H9 (cell line): Measurements from ENCODE around the gene DIP2C. TPM values are rescaled to one million over a fixed set of nuclear protein-coding genes. Genes with fewer than 3 reads are reported as not detected.

Experiments used
- DNase-seq: peaks from one replicate; pipeline ENCODE4 v3.0.0-alpha.2; 2017
- H2AFZ ChIP-seq: one replicate; pipeline ENCODE4 v1.6.1; 2013; ENCODE audit warnings: mild to moderate bottlenecking, low read length, control low read depth, moderate library complexity
- H2AK5ac ChIP-seq: 2 replicates; pipeline ENCODE4 v1.6.1; 2013; ENCODE audit warnings: low read length, control low read depth, mixed read lengths; ENCODE audit not compliant: insufficient read length
- H2BK120ac ChIP-seq: one replicate; pipeline ENCODE4 v1.6.1; 2013; ENCODE audit warnings: low read depth, mild to moderate bottlenecking, low read length, control low read depth, inconsistent platforms; ENCODE audit not compliant: poor library complexity, severe bottlenecking
- H2BK12ac ChIP-seq: 2 replicates; pipeline ENCODE4 v1.6.1; 2013; ENCODE audit warnings: low read length, control low read depth, mixed read lengths, low read depth; ENCODE audit not compliant: insufficient read length
- H2BK15ac ChIP-seq: 2 replicates; pipeline ENCODE4 v1.6.1; 2013; ENCODE audit warnings: low read depth, low read length, control low read depth
- H2BK20ac ChIP-seq: one replicate; pipeline ENCODE4 v1.6.1; 2013; ENCODE audit warnings: low read depth, mild to moderate bottlenecking, low read length, control low read depth, inconsistent platforms; ENCODE audit not compliant: poor library complexity, severe bottlenecking
- H2BK5ac ChIP-seq: 2 replicates; pipeline ENCODE4 v1.6.1; 2013; ENCODE audit warnings: low read length, control low read depth, mixed read lengths; ENCODE audit not compliant: insufficient read length
- H3K14ac ChIP-seq: 2 replicates; pipeline ENCODE4 v1.6.1; 2013; ENCODE audit warnings: low read length, control low read depth; ENCODE audit not compliant: insufficient read depth
- H3K18ac ChIP-seq: 2 replicates; pipeline ENCODE4 v1.6.1; 2013; ENCODE audit warnings: low read depth, mild to moderate bottlenecking, mixed read lengths, low read length, control low read depth; ENCODE audit not compliant: insufficient read length
- H3K23ac ChIP-seq: 2 replicates; pipeline ENCODE4 v1.6.1; 2013; ENCODE audit warnings: low read length, control low read depth, mixed read lengths, low read depth; ENCODE audit not compliant: insufficient read length
- H3K23me2 ChIP-seq: 2 replicates; pipeline ENCODE4 v1.6.1; 2013; ENCODE audit warnings: low read depth, mild to moderate bottlenecking, mixed read lengths, low read length, control low read depth; ENCODE audit not compliant: insufficient read length, poor library complexity, severe bottlenecking
- H3K27ac ChIP-seq: 2 replicates; pipeline ENCODE4 v1.5.1; 2013; ENCODE audit warnings: low read length, control low read depth, mixed read lengths, low read depth; ENCODE audit not compliant: insufficient read length
- H3K27me3 ChIP-seq: 2 replicates; pipeline ENCODE4 v1.6.1; 2013; ENCODE audit warnings: low read length, control low read depth, inconsistent platforms; ENCODE audit not compliant: insufficient read depth
- H3K4ac ChIP-seq: 2 replicates; pipeline ENCODE4 v1.6.1; 2013; ENCODE audit warnings: low read depth, mild to moderate bottlenecking, control low read depth, inconsistent platforms, low read length, moderate library complexity
- H3K4me1 ChIP-seq: 2 replicates; pipeline ENCODE4 v1.6.1; 2013; ENCODE audit warnings: low read length, control low read depth, inconsistent platforms; ENCODE audit not compliant: insufficient read depth
- H3K4me2 ChIP-seq: 2 replicates; pipeline ENCODE4 v1.6.1; 2013; ENCODE audit warnings: low read length, control low read depth, mixed read lengths; ENCODE audit not compliant: insufficient read length, insufficient read depth
- H3K56ac ChIP-seq: 2 replicates; pipeline ENCODE4 v1.6.1; 2013; ENCODE audit warnings: low read depth, mild to moderate bottlenecking, mixed read lengths, low read length, control low read depth; ENCODE audit not compliant: insufficient read length
- H3K79me1 ChIP-seq: 2 replicates; pipeline ENCODE4 v1.6.1; 2013; ENCODE audit warnings: low read depth, mild to moderate bottlenecking, moderate library complexity, low read length, control low read depth, inconsistent platforms; ENCODE audit not compliant: insufficient read depth, poor library complexity, severe bottlenecking
- H3K79me2 ChIP-seq: 2 replicates; pipeline ENCODE4 v1.6.1; 2013; ENCODE audit warnings: low read length, control low read depth, inconsistent platforms; ENCODE audit not compliant: insufficient read depth
- H3K9ac ChIP-seq: 2 replicates; pipeline ENCODE4 v1.6.1; 2013; ENCODE audit warnings: low read length, control low read depth, mixed read lengths; ENCODE audit not compliant: insufficient read length; ENCODE audit errors: extremely low read depth
- H3K9me3 ChIP-seq: one replicate; pipeline ENCODE4 v1.6.1; 2013; ENCODE audit warnings: low read depth, low read length, inconsistent platforms; ENCODE audit not compliant: control insufficient read depth
- H3T11ph ChIP-seq: one replicate; pipeline ENCODE4 v1.6.1; 2013; ENCODE audit warnings: mild to moderate bottlenecking, low read length, control low read depth, inconsistent platforms
- H4K20me1 ChIP-seq: one replicate; pipeline ENCODE4 v1.6.1; 2013; ENCODE audit not compliant: control insufficient read depth, insufficient read length, insufficient read depth
- H4K5ac ChIP-seq: 2 replicates; pipeline ENCODE4 v1.6.1; 2013; ENCODE audit warnings: low read depth, mild to moderate bottlenecking, mixed read lengths, low read length, control low read depth; ENCODE audit not compliant: insufficient read length
- H4K8ac ChIP-seq: replicated peaks from 2 replicates; pipeline ENCODE4 v1.6.1; 2013; ENCODE audit warnings: low read length, control low read depth, mixed read lengths, low read depth; ENCODE audit not compliant: insufficient read length
- H4K91ac ChIP-seq: 2 replicates; pipeline ENCODE4 v1.6.1; 2013; ENCODE audit warnings: low read depth, mild to moderate bottlenecking, moderate library complexity, mixed read lengths, low read length, control low read depth; ENCODE audit not compliant: insufficient read length
- H3K27ac Mint-ChIP-seq, 3 experiments: 2 replicates in 2 of 3; 3 replicates in 1 of 3; pipeline ENCODE4 v1.8.0; 2020 to 2021; ENCODE audit warnings: mixed read lengths in 3 of 3, mild to moderate bottlenecking in 1 of 3, moderate library complexity in 1 of 3
- H3K27me3 Mint-ChIP-seq: 2 replicates; pipeline ENCODE4 v1.8.0; 2021; ENCODE audit warnings: low read depth, mild to moderate bottlenecking, moderate library complexity, mixed read lengths
- H3K36me3 Mint-ChIP-seq, 3 experiments: 2 replicates in 2 of 3; 3 replicates in 1 of 3; pipeline ENCODE4 v1.8.0; 2020 to 2021; ENCODE audit warnings: low read depth in 3 of 3, mixed read lengths in 3 of 3; ENCODE audit not compliant: insufficient read depth in 1 of 3
- H3K4me1 Mint-ChIP-seq, 2 experiments: 2 replicates each; pipeline ENCODE4 v1.8.0; 2020; ENCODE audit warnings: mixed read lengths in 2 of 2
- H3K4me3 Mint-ChIP-seq, 2 experiments: 2 replicates in 1 of 2; 3 replicates in 1 of 2; pipeline ENCODE4 v1.8.0; 2020 to 2021; ENCODE audit warnings: mild to moderate bottlenecking in 2 of 2, mixed read lengths in 2 of 2, moderate library complexity in 1 of 2
- H3K9me3 Mint-ChIP-seq, 2 experiments: 2 replicates in 1 of 2; 3 replicates in 1 of 2; pipeline ENCODE4 v1.8.0; 2020; ENCODE audit warnings: mild to moderate bottlenecking in 2 of 2, mixed read lengths in 2 of 2, moderate library complexity in 1 of 2
- WGBS: extraction: QIAGEN DNeasy Blood & Tissue Kit; methylation state at CpG from one replicate; pipeline ENCODE4 v1.1.7; 2013; ENCODE audit warnings: missing lambda C conversion rate, low lambda C conversion rate, mixed read lengths; ENCODE audit not compliant: insufficient read length; ENCODE audit errors: extremely low coverage; 5-methylcytosine and 5-hydroxymethylcytosine counted together
- total RNA-seq: library from RNA; stranded (reverse); gene quantifications from 2 replicates; pipeline ENCODE4 v1.2.1, GENCODE V29; 2021
- TF ChIP-seq, protein P1 (sequence below): fragments of 200-600 bp; sonication (generic); conservative IDR thresholded peaks from 3 replicates; pipeline ENCODE4 v1.8.0; 2021; ENCODE audit warnings: antibody characterized with exemption, mild to moderate bottlenecking

DIP2C gene
- total RNA-seq, 1 experiment from 2014 or later: 7.9 TPM

DNA sequence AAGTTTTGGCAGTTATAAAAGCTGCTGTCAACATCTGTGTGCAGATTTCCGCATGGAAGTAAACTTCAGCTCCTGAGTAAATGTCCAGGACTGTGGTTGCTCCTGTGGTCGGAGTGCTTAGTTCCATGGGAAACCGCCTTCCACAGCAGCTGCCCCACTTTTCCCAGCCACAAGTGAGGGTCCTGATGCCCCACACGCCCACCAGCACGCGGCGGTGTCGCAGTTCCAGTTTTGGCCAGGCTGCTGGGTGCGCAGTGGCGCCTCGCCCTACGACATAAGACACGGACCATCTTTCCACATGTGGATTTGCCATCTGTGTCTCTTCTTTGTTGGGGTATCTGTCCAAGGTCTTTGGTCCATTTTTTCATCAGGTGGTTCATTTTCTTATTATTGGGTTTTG is 167.1 kb downstream of the DIP2C start:
- DNase-seq: no peak
- Histone ChIP-seq H2BK15ac (no peak overlapping the region), H2BK5ac (no peak overlapping the region), H4K5ac (no peak overlapping the region), H3K27me3 (no peaks in the 10 kb centered on the region), H3K9ac (no peak overlapping the region), H2BK120ac (no peak overlapping the region), H4K8ac (no peak overlapping the region), H4K91ac (no peak overlapping the region), H3T11ph (no peak overlapping the region), H3K79me1 (no peaks in the 10 kb centered on the region), H3K56ac (no peak overlapping the region), H3K18ac (no peak overlapping the region), H3K4me2 (no peak overlapping the region), H3K4ac (no peak overlapping the region), H3K23me2 (no peaks in the 10 kb centered on the region), H2BK20ac (no peak overlapping the region), H3K23ac (no peak overlapping the region), H3K27ac (no peak overlapping the region), H3K9me3 (no peaks in the 10 kb centered on the region), H3K79me2 (no peaks in the 10 kb centered on the region), H3K4me1 (no peaks in the 10 kb centered on the region; the same call in 1 of the 2 replicates), H3K14ac (no peak overlapping the region), H4K20me1 (no peaks in the 10 kb centered on the region), H2AFZ (no peak overlapping the region), H2AK5ac (no peak overlapping the region), H2BK12ac (no peak overlapping the region)
- TF ChIP-seq, protein P1, sequence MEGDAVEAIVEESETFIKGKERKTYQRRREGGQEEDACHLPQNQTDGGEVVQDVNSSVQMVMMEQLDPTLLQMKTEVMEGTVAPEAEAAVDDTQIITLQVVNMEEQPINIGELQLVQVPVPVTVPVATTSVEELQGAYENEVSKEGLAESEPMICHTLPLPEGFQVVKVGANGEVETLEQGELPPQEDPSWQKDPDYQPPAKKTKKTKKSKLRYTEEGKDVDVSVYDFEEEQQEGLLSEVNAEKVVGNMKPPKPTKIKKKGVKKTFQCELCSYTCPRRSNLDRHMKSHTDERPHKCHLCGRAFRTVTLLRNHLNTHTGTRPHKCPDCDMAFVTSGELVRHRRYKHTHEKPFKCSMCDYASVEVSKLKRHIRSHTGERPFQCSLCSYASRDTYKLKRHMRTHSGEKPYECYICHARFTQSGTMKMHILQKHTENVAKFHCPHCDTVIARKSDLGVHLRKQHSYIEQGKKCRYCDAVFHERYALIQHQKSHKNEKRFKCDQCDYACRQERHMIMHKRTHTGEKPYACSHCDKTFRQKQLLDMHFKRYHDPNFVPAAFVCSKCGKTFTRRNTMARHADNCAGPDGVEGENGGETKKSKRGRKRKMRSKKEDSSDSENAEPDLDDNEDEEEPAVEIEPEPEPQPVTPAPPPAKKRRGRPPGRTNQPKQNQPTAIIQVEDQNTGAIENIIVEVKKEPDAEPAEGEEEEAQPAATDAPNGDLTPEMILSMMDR: no peak
- no peaks in the 10 kb centered on the region; the same call in 1 of the 2 replicates for H3K27me3 Mint-ChIP-seq
- H3K27ac Mint-ChIP-seq: no peak overlapping the region
- H3K9me3 Mint-ChIP-seq: no peaks in the 10 kb centered on the region
- no CpG with 5 or more reads among the region's 13 CpGs for WGBS
- no peak overlapping the region for H3K4me3 Mint-ChIP-seq
- no peaks in the 10 kb centered on the region; a peak in 1 of 7 replicates for H3K36me3 Mint-ChIP-seq
- H3K4me1 Mint-ChIP-seq: peaks cover 32 to 41% of the 10 kb centered on the region in 2 experiments
